ENCODE measurements around the gene GRIN1. TPM values are rescaled to one million over a fixed set of nuclear protein-coding genes. Genes with fewer than 3 reads are reported as not detected.

GRIN1 gene
- total and polyA plus RNA-seq, 2 of the 13 experiments (the other 11 are each of a cell fraction or from before 2014, with no cell fraction given): 0.13 TPM; not detected in 1

- H4K20me1 ChIP-seq (ENCODE audit: insufficient read depth, low read length): no peaks in the 10 kb centered on the region
- 0 out of 2 replicates have a peak, but pooled peaks cover under 1% of the 10 kb centered on the region for H3K4me1 ChIP-seq (ENCODE audit: insufficient read depth, low read length)
- FAIRE-seq (no peak), ATAC-seq (no peak), DNase-seq (ENCODE audit: low spot score) (no peak)
- TF ChIP-seq MAZ (IDR thresholded peaks at IDR 0.05; ENCODE audit: borderline replicate concordance, low read depth, low read length): no peak
- TF ChIP-seq MAZ (CRISPR knock-in tag; IDR thresholded peaks at IDR 0.05; ENCODE audit: low read depth): no peak
- no peak for TF ChIP-seq ZNF205 (CRISPR knock-in tag; IDR thresholded peaks at IDR 0.05)
- TF ChIP-seq DMTF1 (CRISPR knock-in tag; IDR thresholded peaks at IDR 0.05): no peak
- 0 out of 2 replicates have a peak, but pooled peaks have one; percentile 32 for TF ChIP-seq AKAP8 (CRISPR knock-in tag; IDR thresholded peaks at IDR 0.05)
- no peak for TF ChIP-seq DMAP1 (CRISPR knock-in tag; IDR thresholded peaks at IDR 0.05)
- no peak for TF ChIP-seq ZNF10 (CRISPR knock-in tag; IDR thresholded peaks at IDR 0.05; ENCODE audit: borderline replicate concordance, low read depth)
- TF ChIP-seq SETDB1 (CRISPR knock-in tag; IDR thresholded peaks at IDR 0.05; ENCODE audit: borderline replicate concordance): no peak
- TF ChIP-seq AGO1 (IDR thresholded peaks at IDR 0.05; ENCODE audit: low read depth, low read length, poor library complexity, severe bottlenecking): peak; percentile 18
- TF ChIP-seq CREM (IDR thresholded peaks at IDR 0.05): no peak
- no peak for TF ChIP-seq CREM (CRISPR knock-in tag; IDR thresholded peaks at IDR 0.05)
- TF ChIP-seq AGO2 (optimal IDR thresholded peaks at IDR 0.05; ENCODE audit: low read depth, low read length): peak; percentile 95
- TF ChIP-seq THAP11 (CRISPR knock-in tag; IDR thresholded peaks at IDR 0.05): no peak
- no peak for TF ChIP-seq KMT2B (CRISPR knock-in tag; IDR thresholded peaks at IDR 0.05)
- no peak for TF ChIP-seq ZNF496 (CRISPR knock-in tag; IDR thresholded peaks at IDR 0.05; ENCODE audit: insufficient replicate concordance)
- no peak for TF ChIP-seq TBX3 (IDR thresholded peaks at IDR 0.05; ENCODE audit: borderline replicate concordance)
- no peak for TF ChIP-seq ZBTB8A (CRISPR knock-in tag; IDR thresholded peaks at IDR 0.05; ENCODE audit: borderline replicate concordance, low read depth)
- no peak for TF ChIP-seq ADNP (CRISPR knock-in tag; IDR thresholded peaks at IDR 0.05)
- no peak for TF ChIP-seq MTF2 (CRISPR knock-in tag; IDR thresholded peaks at IDR 0.05; ENCODE audit: borderline replicate concordance)
- no peak for TF ChIP-seq PHF20 (CRISPR knock-in tag; IDR thresholded peaks at IDR 0.05)
- no peak for TF ChIP-seq ATF1 (CRISPR knock-in tag; IDR thresholded peaks at IDR 0.05)
- no peak for TF ChIP-seq NR0B2 (CRISPR knock-in tag; IDR thresholded peaks at IDR 0.05)
- POLR2A ChIA-PET: interaction anchor here (1.4 to 1.6 kb wide), 3 partner anchors 25 to 102 kb away, joined by 3 to 6 read pairs (median 3); partner anchors contain the start of genes TOR4A and TPRN
- peaks cover 3 to 6% of the 10 kb centered on the region in 2 experiments; a peak in 2 of 5 replicates for H3K36me3 ChIP-seq (replicated peaks in 1 of 2; ENCODE audit: control insufficient read depth in 1 of 2, insufficient read depth in 2 of 2, low read length in 2 of 2)
- no peak overlapping the region for H3K4me2 ChIP-seq (ENCODE audit: low read depth, low read length)
- in situ Hi-C loops (cut with HindIII; ENCODE audit: extremely low pct_ligation_motif_present, low pct_unique_long_range_greater_than_20kb): no loop called here
- H3K9ac ChIP-seq (ENCODE audit: insufficient read depth, low read depth, low read length): no peak overlapping the region
- CTCF ChIA-PET (ENCODE audit: low intra/inter-chr PET ratio, low total read pairs): no interaction called here
- no peaks in the 10 kb centered on the region for H3K79me2 ChIP-seq (ENCODE audit: insufficient read depth, low read length)
- no peak overlapping the region for H2AFZ ChIP-seq (ENCODE audit: low read length)
- BruUV-seq (replicated peaks): no TSS peak
- no peak overlapping the region for H3K4me3 ChIP-seq (replicated peaks in 1 of 3; ENCODE audit: insufficient read depth in 1 of 3, low read depth in 2 of 3, low read length in 3 of 3)
- intact Hi-C loops (cut with micrococcal nuclease; ENCODE audit: unreplicated experiment): loop anchor here (10.0 kb wide), 1 partner anchor 61 kb away; the partner anchor contains the start of gene DPP7
- H3K9me3 ChIP-seq (ENCODE audit: low read length): no peaks in the 10 kb centered on the region
- peaks cover 0 to 18% of the 10 kb centered on the region in 2 experiments; a peak in 3 of 5 replicates for H3K27me3 ChIP-seq (ENCODE audit: control insufficient read depth in 1 of 2, insufficient read depth in 2 of 2, low read length in 2 of 2)
- WGBS (ENCODE audit: low lambda C conversion rate): 92% methylated on average over 19 of the region's 33 CpGs
- H3K27ac ChIP-seq (ENCODE audit: extremely low read length, insufficient read depth, low read length): no peak overlapping the region
Observed at GRCh38 chr9:137175345-137175961, 36.5 kb downstream of the GRIN1 start.

Data from HepG2 (cell line).